Tracheal epithelial cell (primary cell): ENCODE data around the gene KRTAP17-1. TPM values are rescaled to one million over a fixed set of nuclear protein-coding genes. Genes with fewer than 3 reads are reported as not detected.

Experiments used
- total RNA-seq: library from RNA; depleted of rRNA; stranded (reverse); fragments of >200 nt; gene quantifications from 2 replicates; pipeline ENCODE4 v1.2.1, GENCODE V29; 2014

Gene KRTAP17-1
- 0.24 TPM in 1 of 2 replicates, not detected in the other for total RNA-seq

GRCh38 chr17:41315204-41315794 is at the start of gene KRTAP17-1:
Gene KRTAP17-1, minus strand, starts transcription at chr17:41315710. Its CDS starts 60 bp downstream, at chr17:41315650.

GRCh38 chr17:41350381-41350878 is 34.9 kb upstream of the KRTAP17-1 start, which contains the start of gene KRT33A:
Gene KRT33A, minus strand, starts transcription at chr17:41350828. Its CDS starts 61 bp downstream, at chr17:41350767.

GRCh38 chr17:41308918-41309359 is 6.6 kb downstream of the KRTAP17-1 start, which contains the start of gene KRTAP16-1:
Gene KRTAP16-1, minus strand, starts transcription at chr17:41309309. Its CDS starts 56 bp downstream, at chr17:41309253.

GRCh38 chr17:41301916-41302901 is 13.3 kb downstream of the KRTAP17-1 start, which contains the start of gene KRTAP29-1:
Gene KRTAP29-1, minus strand, starts transcription at chr17:41302851. Its CDS starts 0 bp downstream, at chr17:41302851.

GRCh38 chr17:41275648-41276190 is 39.8 kb downstream of the KRTAP17-1 start, which contains the start of gene KRTAP9-7:
Gene KRTAP9-7, plus strand, starts transcription at chr17:41275698. Its CDS starts 0 bp downstream, at chr17:41275698.

GRCh38 chr17:41265078-41265477 is 50.4 kb downstream of the KRTAP17-1 start, which contains the start of gene KRTAP9-6:
Gene KRTAP9-6, plus strand, starts transcription at chr17:41265378. Its CDS starts 0 bp downstream, at chr17:41265378.

Other genes starting within 250 kb of the KRTAP17-1 start
- gene KRTAP2-4, start 249.8 kb downstream of the KRTAP17-1 start, total RNA-seq, result not detected in 2 replicates
- gene KRTAP4-7, start 231.6 kb downstream of the KRTAP17-1 start, total RNA-seq, result not detected in 2 replicates
- gene KRTAP4-8, start 217.6 kb downstream of the KRTAP17-1 start, total RNA-seq, result not detected in 2 replicates
- gene KRTAP4-16, start 213.5 kb downstream of the KRTAP17-1 start, total RNA-seq, result not detected in 2 replicates
- not detected in 2 replicates for gene KRTAP4-9, start 210.3 kb downstream of the KRTAP17-1 start, total RNA-seq
- gene KRTAP4-11, start 197.3 kb downstream of the KRTAP17-1 start, total RNA-seq, result not detected in 2 replicates
- not detected in 2 replicates for gene KRTAP4-12, start 191.5 kb downstream of the KRTAP17-1 start, total RNA-seq
- gene KRTAP4-6, start 175.2 kb downstream of the KRTAP17-1 start, total RNA-seq, result not detected in 2 replicates
- gene KRTAP4-5, start 165.9 kb downstream of the KRTAP17-1 start, total RNA-seq, result not detected in 2 replicates
- gene KRTAP4-4, start 155.0 kb downstream of the KRTAP17-1 start, total RNA-seq, result not detected in 2 replicates
- not detected in 2 replicates for gene KRTAP4-3, start 147.5 kb downstream of the KRTAP17-1 start, total RNA-seq
- gene KRTAP4-2, start 137.5 kb downstream of the KRTAP17-1 start, total RNA-seq, result not detected in 2 replicates
- gene KRTAP4-1, start 130.8 kb downstream of the KRTAP17-1 start, total RNA-seq, result not detected in 2 replicates
- not detected in 2 replicates for gene KRTAP9-1, start 125.8 kb downstream of the KRTAP17-1 start, total RNA-seq
- gene KRTAP9-2, start 89.1 kb downstream of the KRTAP17-1 start, total RNA-seq, result not detected in 2 replicates
- gene KRTAP9-3, start 83.3 kb downstream of the KRTAP17-1 start, total RNA-seq, result not detected in 2 replicates
- gene KRTAP9-8, start 77.7 kb downstream of the KRTAP17-1 start, total RNA-seq, result not detected in 2 replicates
- not detected in 2 replicates for gene KRTAP9-4, start 66.0 kb downstream of the KRTAP17-1 start, total RNA-seq
- not detected in 2 replicates for gene KRTAP9-9, start 60.3 kb downstream of the KRTAP17-1 start, total RNA-seq
- gene KRTAP9-6, start 50.3 kb downstream of the KRTAP17-1 start, total RNA-seq, result not detected in 2 replicates
- not detected in 2 replicates for gene KRTAP9-7, start 40.0 kb downstream of the KRTAP17-1 start, total RNA-seq
- not detected in 2 replicates for gene KRTAP29-1, start 12.9 kb downstream of the KRTAP17-1 start, total RNA-seq
- not detected in 2 replicates for gene KRTAP16-1, start 6.4 kb downstream of the KRTAP17-1 start, total RNA-seq
- under 0.01 TPM in 1 of 2 replicates, not detected in the other for gene KRT33A, start 35.1 kb upstream of the KRTAP17-1 start, total RNA-seq
- gene KRT33B, start 54.1 kb upstream of the KRTAP17-1 start, total RNA-seq, result 0.21 and 0.24 TPM in 2 replicates
- 0.43 and 7.0 TPM in 2 replicates for gene KRT34, start 66.6 kb upstream of the KRTAP17-1 start, total RNA-seq
- 0.24 TPM in 1 of 2 replicates, not detected in the other for gene KRT31, start 81.9 kb upstream of the KRTAP17-1 start, total RNA-seq
- not detected in 2 replicates for gene KRT37, start 108.9 kb upstream of the KRTAP17-1 start, total RNA-seq
- not detected in 2 replicates for gene KRT38, start 125.3 kb upstream of the KRTAP17-1 start, total RNA-seq
- gene KRT32, start 151.7 kb upstream of the KRTAP17-1 start, total RNA-seq, result not detected in 2 replicates
- not detected in 2 replicates for gene KRT35, start 165.4 kb upstream of the KRTAP17-1 start, total RNA-seq
- not detected in 2 replicates for gene KRT36, start 174.2 kb upstream of the KRTAP17-1 start, total RNA-seq
- gene KRT13, start 189.9 kb upstream of the KRTAP17-1 start, total RNA-seq, result 0.24 and 20.0 TPM in 2 replicates
- 38.1 and 92.7 TPM in 2 replicates for gene KRT15, start 203.2 kb upstream of the KRTAP17-1 start, total RNA-seq
- gene KRT19, start 212.6 kb upstream of the KRTAP17-1 start, total RNA-seq, result 3,305 and 10,988 TPM in 2 replicates